GM19455 (cell line): ENCODE data around the gene ANKRD37.

Experiments
- ATAC-seq: cut with Tn5 transposase; IDR thresholded peaks from one replicate; pipeline ENCODE4 v1.9.1; 2021; ENCODE audit not compliant: unreplicated experiment

Gene ANKRD37

GRCh38 chr4:185412412-185412811 is 15.8 kb downstream of the ANKRD37 start:
- ATAC-seq, result no peak

GRCh38 chr4:185416955-185417354 is 20.3 kb downstream of the ANKRD37 start:
- no peak for ATAC-seq

DNA sequence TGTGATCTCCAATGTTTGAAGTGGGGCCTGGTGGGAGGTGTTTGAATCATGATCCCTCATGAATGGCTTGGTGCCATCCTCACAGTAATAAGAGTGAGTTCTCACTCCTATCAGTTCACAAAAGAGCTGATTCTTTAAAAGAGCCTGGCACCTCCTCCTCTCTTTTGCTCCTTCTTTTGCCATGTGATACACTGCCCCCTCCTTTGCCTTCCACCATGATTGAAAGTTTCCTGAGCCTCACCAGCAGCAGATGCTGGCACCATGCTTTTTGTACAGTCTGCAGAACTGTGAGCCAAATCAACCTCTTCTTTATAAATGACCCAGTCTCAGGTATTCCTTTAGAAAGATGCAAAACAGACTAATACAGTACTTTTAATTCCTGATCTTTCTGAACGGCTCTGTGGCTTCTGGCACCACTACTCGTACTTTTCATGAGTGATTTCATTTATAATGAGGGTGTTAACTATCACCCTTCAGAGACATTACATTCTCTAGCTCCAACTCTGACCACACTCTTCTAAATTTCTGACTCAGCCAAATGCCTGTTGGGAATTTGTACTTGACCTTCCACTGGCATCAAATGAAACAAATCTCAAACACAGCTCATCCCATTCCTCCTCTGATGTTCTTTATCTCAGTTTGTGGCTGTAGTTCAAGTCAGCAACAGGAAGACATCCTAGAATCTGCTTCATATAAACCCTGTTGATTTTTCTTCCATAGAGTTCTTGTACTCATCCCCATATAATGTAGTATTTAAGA is 24.9 kb downstream of the ANKRD37 start:
- no peak for ATAC-seq

DNA sequence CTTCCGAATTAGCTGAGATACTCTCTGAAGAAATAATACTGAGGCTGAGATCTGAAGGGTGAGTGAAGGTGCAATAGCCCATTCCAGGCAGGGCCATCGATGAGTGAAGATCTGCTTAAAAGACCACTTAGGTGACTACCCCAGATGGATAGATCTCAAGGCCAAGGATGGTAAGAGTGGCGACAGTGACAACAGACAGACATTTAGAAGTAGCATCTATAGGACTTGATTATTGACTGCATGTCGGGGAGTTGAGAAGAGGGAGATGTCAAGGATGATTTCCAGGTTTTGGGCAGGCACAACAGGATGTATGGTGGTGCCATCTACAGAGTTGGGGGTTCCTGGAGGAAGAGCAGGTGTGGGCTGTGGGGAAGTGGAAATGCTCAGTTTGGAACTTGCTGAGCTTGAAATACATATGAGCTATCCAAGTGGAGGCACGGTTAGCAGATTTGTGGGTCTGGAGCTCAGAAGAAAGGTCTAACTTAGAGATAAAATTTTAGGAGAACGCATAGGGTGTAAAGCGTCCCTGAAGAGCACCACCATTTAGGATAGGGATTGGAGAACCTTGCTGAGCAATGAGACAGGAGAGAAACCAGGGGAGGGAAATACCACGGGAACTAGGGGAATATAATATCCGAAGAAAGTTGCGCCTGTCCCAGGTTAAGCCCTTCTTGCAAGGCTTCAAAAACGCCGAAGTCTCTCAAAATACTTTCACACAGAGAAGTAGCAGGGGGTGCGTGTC is 28.4 kb downstream of the ANKRD37 start:
- ATAC-seq, result peak; percentile 10

- peak; percentile 95 for ATAC-seq
Measured at GRCh38 chr4:185425647-185426352, 29.2 kb downstream of the ANKRD37 start, which contains the start of gene UFSP2. Gene UFSP2, minus strand, starts transcription at chr4:185425964. Its CDS starts 96 bp downstream, at chr4:185425868.

DNA sequence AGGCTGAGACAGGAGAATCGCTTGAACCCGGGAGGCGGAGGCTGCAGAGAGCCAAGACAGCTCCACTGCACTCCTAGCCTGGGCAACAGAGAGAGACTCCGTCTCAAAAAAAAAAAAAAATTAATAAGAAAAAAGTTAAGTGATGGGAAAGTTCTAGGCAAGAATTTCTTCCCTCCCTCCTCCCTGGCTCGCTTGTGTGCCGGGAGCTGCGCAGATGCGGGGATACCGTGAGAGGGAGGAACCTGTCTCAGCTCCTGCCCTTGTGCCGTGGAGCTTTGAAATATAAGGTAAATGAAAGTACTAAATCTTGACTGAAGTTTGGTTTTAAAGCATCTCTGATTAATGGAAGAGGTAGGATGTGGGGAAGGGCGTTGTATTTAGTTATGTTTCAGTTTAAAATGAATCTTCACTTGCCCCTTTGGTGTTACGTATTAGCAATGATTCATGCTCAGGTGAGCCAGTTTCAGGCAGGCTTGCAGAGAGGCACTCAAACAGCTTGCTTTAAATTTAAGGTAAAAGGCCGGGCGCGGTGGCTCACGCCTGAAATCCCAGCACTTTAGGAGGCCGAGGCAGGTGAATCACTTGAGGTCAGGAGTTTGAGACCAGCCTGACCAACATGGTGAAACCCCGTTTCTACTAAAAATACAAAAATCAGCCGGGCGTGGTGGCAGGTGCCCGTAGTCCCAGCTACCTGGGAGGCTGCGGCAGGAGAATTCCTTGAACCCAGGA is 30.5 kb downstream of the ANKRD37 start:
- ATAC-seq, result no peak

- ATAC-seq, result no peak
Measured at GRCh38 chr4:185429660-185430059, 33.0 kb downstream of the ANKRD37 start.

- ATAC-seq, result no peak
Measured at GRCh38 chr4:185435466-185435865, 38.8 kb downstream of the ANKRD37 start.

DNA sequence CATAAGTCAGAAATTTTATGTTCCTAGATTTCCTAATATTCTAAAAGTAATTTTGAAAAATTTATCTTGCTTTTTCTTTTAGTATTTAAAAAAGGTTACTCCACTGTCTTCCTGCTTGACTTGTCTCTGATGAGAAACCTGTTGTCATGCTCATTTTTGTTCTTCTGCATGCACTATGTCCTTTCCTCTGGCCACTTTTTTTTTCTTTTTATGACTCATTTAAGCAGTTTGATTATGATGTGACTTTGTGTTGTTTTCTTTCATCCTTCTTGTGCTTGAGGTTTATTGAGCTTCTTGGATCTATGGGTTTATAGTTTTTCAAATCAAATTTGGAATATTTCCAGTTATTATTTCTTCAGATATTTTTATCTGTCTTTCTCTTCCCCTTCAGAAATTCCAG is 41.2 kb downstream of the ANKRD37 start:
- no peak for ATAC-seq

GRCh38 chr4:185441479-185441878 is 44.8 kb downstream of the ANKRD37 start:
- no peak for ATAC-seq

DNA sequence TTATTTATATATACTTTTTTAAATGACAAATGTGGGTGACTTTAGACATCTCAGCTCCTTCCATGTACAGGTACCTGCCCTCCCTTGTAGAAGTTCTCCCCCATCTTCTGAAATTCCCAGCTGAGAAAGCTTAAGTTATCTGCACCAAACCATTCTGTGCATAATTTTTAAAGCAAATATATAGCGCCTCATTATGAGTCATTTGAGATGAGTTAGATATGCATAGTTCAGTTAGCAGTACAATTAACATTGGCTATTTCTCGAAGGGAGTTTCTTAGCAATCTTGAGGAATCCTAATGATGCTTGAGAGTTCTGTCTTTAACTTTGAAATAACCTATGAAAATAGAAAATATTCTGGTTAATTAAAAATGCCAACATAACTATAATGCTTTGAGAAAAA is 48.6 kb downstream of the ANKRD37 start:
- ATAC-seq, result no peak
